HG03135 (cell line): ENCODE results near the gene TMEM214.
A peak's percentile ranks its signal among the peaks of the same experiment; 100 is the strongest.

ENCODE experiments used
- ATAC-seq: cut with Tn5 transposase; IDR thresholded peaks from one replicate; pipeline ENCODE4 v1.9.1; 2021; ENCODE audit warnings: mild to moderate bottlenecking, moderate library complexity; ENCODE audit not compliant: unreplicated experiment

Gene TMEM214

DNA sequence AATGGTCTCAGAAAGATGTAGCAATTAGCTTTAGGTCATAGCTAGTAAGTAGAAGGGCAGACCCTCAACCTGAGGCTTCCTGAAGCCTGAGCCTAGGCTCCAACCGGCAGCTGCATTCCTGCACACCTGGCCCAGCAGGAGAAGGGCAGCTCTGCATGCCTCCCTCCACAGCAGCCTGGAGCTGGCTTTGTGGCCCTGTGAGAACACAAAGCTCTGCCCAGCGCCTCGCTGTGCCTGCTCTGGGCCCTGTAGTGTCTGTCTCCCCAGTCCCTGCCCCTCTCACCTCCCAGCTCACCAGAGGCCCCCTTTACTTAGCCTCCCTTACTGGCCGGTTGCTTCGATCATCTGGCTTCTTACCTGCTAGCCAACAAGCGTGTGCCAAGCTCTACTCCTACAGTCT lies 6.7 kb downstream of the TMEM214 start:
- ATAC-seq = no peak

- ATAC-seq = no peak
These were observed 7.1 kb downstream of the TMEM214 start for GRCh38 chr2:27039871-27040270.

GRCh38 chr2:27040282-27040681 lies 7.5 kb downstream of the TMEM214 start:
- ATAC-seq = no peak

GRCh38 chr2:27041752-27042151 lies 9.0 kb downstream of the TMEM214 start:
- peak; percentile 24 for ATAC-seq

- ATAC-seq = peak; percentile 56
These were observed 9.4 kb downstream of the TMEM214 start for GRCh38 chr2:27042159-27042661.

DNA sequence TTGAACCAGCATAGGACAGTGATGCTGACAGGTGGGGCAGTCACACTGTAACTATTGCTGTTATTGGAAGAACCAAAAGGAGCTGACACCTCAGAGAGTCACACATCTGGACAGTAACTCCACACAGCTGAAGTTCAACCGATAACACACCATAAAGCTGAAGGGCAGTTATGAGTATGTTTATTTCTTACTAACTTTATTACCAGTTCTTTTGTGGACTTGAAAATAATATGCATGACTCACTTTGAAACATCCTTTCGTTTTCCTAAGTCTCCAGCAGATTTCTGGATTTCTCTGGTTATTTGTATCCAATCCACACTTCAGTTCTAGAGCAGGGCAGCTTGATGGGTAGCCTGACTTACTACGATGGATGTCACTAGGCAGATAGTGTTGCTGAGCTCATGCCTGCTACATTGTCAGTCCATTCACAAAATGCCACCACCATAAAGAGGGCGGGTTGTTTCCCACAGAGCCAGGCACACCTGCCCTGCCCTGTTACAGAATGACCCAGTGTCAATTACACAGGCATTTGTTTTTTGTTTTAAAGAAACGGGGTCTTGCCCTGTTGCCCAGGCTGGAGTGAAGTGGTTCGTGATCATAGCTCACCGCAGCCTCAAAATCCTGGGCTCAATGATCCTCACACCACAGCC lies 10.3 kb downstream of the TMEM214 start:
- ATAC-seq = no peak

- ATAC-seq = peak; percentile 23
These were observed 16.9 kb downstream of the TMEM214 start for GRCh38 chr2:27049422-27050280.

GRCh38 chr2:27050281-27050995 lies 17.7 kb downstream of the TMEM214 start:
- peak; percentile 57 for ATAC-seq

DNA sequence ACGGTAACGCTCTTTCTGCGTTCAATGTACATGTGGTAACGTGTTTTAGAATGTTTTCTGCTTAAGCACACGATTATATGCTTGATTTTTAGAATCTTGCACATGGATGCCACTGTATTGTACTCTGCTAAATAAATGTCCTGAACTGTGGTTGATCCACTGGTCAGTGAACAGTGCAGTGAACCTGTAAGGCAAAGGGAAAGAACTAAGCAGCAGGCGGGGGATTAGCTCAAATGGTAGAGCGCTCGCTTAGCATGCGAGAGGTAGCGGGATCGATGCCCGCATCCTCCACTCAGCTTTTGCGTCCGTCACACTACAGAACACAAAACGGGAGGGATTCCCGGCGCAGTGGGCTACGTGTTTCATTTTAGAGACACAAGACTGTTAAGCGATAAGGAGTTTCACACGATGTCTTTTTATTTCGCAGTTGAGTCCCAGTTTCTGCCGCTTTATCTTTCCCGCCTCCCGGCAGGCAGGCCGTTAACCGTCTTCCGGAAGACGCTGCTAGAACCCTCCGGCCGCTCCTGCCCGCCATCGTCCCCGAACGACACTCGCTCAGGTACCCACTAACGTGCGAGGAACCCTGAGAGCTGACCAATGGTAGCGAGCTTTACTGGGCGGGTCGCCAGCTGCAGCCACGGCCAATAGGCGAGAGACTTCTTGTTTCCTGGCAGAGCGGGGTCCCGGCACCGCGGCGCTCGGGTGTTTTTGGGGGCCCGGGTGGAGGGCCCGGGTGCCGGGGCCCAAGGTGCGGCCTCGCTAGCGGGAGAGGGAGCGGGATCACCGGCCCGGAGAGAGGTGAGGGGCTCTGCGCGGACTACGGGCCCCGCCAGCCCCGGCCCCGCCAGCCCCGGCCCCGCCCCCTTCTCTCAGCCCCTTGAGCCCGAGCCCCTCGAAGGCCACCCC lies 18.5 kb downstream of the TMEM214 start, which contains the start of gene AGBL5:
Gene AGBL5, plus strand, starts transcription at position 673 of the 906 bp plus-strand sequence. CDS start 1,291 bp downstream, outside the sequence.
- ATAC-seq = peak; percentile 65

GRCh38 chr2:27051902-27052645 lies 19.3 kb downstream of the TMEM214 start:
- ATAC-seq = peak; percentile 2

- no peak for ATAC-seq
These were observed 20.6 kb downstream of the TMEM214 start for GRCh38 chr2:27053321-27053720.

DNA sequence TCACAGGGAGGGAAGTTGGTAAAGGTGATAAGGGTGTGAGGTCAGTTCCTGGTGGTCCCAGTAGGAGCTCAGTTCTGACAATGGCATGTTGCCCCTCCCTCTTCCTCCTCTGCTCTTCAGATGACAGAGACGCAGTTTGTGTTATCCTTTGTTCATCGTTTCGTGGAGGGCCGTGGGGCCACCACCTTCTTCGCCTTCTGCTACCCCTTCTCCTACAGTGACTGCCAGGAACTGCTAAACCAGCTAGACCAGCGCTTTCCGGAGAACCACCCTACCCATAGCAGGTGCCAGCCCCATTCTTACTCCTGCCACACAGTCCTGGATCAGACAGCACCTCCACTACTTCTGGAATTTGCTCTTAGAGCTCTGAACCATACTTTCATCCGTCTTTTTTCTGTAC lies 21.0 kb downstream of the TMEM214 start:
- ATAC-seq = no peak

GRCh38 chr2:27054721-27055120 lies 22.0 kb downstream of the TMEM214 start:
- no peak for ATAC-seq

DNA sequence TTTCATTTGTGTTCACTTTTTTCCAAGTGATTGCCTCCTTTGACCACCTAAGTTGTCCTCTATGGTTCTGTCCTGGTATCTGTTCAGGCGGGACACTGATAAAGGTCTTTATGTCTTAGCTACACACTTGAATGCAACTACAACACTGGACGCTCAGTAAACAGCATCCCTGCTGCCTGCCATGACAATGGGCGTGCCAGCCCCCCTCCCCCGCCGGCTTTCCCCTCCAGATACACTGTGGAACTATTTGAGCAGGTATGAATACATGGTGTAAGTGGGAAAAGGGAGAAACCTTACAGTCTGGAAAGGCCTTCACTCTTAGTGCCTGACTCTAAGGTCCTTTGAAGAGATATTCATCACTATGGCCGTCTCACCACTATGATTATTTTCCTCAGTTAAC lies 24.4 kb downstream of the TMEM214 start:
- no peak for ATAC-seq

DNA sequence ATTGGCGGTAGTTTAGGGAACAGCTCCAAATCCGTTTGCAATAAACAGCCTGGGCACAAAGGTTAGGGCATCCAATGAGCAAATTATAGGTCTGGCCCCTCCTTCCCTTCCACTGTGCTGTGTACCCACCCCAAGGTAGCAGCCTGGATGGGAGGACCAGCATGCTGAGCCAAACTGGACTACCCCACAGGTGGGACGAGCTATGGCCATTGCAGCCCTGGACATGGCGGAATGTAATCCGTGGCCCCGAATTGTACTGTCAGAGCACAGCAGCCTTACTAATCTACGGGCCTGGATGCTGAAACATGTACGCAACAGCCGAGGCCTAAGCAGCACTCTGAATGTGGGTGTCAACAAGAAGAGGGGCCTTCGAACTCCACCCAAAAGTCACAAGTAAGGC lies 25.4 kb downstream of the TMEM214 start:
- ATAC-seq = no peak

- ATAC-seq = no peak
These were observed 26.5 kb downstream of the TMEM214 start for GRCh38 chr2:27059141-27059820.

- no peak for ATAC-seq
These were observed 27.6 kb downstream of the TMEM214 start for GRCh38 chr2:27060323-27060722.

- no peak for ATAC-seq
These were observed 32.4 kb downstream of the TMEM214 start for GRCh38 chr2:27065128-27065527.

DNA sequence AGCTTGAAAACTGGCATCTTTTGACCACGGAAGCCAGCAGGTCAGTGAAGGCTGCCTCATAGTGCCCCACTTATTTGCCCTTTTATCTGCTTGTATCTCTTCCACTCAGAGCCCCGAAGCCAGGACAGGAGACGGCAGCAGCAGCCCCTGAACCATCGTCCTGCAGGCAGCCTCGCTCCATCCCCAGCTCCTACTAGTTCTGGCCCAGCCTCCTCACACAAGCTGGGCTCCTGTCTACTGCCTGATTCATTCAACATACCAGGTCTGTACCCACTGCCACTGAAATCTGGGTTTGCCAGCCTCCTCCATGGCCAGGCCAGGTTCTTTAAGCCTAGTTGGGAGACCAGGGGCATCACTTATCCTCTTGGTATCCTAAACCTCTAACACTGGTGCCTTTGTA lies 34.6 kb downstream of the TMEM214 start:
- no peak for ATAC-seq
